HG03571 (cell line): ENCODE measurements around the gene RIIAD1.
"Not testable (repeated sequence)": the region's sequence is repeated elsewhere in the genome, so short reads cannot be mapped to it uniquely, and the experiment has no call there.

Experiments used
- ATAC-seq: cut with Tn5 transposase; IDR thresholded peaks from one replicate; pipeline ENCODE4 v1.9.1; 2021; ENCODE audit not compliant: unreplicated experiment

Gene RIIAD1

DNA sequence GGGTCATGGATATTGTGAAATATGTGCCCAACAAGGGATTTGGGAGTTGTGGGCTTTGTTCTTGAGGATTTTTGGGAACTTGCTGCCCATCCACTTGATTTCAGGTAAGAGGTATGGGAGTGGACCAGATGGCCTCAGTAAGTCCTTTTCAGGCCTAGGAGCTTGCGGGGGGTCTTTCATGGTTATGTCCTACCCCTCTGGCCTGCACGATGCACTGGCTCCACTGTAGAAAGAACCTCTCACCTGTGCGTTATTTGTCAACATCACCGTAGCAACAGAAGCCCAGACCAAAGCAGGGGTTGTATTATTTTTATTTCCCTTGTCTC lies 8.6 kb downstream of the RIIAD1 start:
- ATAC-seq: no peak

DNA sequence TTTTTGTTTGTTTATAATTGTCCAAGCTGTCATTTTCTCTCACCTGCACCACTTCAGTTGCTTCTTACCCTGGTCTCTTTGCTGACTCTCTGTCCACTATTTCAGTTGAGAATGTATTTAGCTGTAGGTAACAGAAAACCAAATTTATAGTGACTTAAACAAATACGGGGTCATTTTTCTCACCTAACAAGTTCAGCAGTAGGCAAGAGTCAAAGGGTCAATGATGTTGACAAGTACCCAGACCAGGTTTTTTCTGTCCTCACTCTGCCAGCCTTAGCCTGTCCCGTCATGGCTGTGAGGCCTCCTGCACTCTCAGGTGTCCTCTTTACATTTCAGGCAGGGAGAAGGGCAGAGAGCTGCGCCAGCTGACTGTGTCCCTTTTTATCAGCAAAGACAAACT lies 11.8 kb downstream of the RIIAD1 start:
- ATAC-seq: no peak

DNA sequence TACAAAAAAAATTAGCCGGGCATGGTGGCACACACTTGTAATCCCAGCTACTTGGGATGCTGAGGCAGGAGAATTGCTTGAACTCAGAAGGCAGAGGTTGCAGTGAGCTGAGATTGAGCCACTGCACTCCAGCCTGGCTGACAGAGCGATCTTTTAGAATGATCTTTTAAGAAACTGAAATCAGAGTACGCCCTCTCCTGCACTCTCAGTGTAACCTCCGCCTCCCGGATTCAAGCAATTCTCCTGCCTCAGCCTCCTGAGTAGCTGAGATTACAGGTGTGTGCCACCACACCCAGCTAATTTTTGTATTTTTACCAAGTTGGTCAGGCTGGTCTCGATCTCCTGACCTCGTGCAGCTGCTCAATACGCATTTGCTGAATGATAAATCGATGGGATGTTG lies 12.7 kb downstream of the RIIAD1 start:
- ATAC-seq: not testable (repeated sequence)

DNA sequence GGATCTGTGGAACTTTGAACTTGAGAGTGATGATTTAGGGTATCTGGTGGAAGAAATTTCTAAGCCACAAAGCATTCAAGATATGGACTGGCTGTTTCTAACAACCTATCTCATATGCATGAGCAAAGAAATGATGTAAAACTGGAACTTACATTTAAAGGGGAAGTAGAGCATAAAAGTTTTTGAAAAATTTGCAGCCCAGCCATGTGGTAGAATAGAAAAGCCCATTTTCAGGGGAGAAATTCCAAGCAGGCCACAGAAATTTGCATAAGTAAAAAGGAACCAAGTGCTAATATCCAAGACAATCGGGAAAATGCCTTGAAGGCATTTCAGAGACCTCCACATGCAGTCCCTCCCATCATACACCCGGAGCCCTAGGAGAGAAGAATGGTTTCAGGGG lies 15.7 kb downstream of the RIIAD1 start:
- no peak for ATAC-seq

DNA sequence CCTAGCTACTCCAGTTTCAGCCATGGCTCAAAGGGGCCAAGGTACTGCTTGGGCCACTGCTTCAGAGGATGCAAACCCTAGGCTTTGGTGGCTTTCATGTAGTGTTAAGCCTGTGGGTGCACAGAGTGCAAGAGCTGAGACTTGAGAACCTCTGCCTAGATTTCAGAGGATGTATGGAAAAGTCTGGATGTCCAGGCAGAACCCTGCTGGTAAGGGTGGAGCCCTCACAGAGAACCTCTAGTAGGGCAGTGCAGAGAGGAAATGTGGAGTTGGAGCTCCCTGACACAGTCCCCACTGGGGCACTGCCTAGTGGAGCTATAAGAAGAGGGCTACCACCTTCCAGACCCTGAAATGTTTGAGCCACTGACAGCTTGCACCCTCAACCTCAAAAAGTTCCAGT lies 16.2 kb downstream of the RIIAD1 start:
- ATAC-seq: no peak

DNA sequence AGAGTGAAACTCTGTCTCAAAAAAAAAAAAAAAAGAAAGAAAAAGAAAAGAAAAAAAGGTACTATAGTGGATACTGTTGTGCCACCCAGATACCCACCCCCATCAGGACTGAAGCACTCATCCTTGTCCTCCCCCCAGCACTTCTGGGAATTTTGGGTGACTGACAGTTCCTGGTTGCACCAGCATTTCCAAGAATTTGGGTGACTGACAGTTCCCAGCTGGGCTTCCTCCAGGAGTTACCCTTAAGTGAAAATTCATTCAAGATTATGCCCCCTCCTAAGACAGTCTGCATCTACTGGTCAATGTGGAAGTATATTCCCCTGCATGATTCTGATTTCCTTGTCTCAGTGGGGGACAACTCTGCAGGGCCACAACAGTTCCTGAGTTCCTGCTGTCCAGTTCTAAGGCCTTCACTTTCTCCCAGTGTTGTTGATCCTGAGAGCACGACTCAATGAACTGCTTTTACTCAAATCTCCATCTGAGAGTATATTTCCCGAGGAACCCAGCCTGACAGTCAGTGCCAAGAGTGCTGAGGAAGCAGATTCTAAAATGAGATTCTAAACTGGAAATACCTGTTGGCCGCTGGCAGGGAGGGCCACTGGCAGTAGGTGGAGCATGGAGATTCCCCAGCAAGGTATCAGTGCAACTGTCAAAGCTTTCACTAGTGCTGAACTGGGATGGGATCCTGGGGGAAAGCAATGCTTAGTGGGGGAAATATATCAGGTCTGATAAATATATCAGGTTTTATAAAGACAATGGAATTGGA lies 18.5 kb downstream of the RIIAD1 start:
- no peak for ATAC-seq

DNA sequence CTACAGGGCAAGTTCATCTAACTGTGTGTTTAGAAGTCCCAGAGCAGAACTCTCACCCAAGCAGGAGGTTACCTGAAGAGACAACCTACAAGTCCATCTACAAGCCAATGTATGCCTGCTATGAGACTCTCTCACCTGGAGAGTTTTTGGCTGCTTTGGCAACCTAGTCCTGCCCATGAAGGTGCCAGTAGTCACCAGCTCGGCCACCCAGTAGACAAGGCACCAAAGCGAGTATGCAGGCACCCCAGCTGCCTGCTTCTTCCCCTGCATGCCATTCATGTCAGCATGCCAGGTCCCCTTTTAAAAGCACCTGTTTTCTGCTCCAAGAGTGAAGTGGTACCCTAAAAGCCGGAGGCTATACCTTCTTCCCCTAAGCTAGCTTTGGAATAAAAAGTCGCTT lies 20.2 kb downstream of the RIIAD1 start:
- ATAC-seq: no peak

DNA sequence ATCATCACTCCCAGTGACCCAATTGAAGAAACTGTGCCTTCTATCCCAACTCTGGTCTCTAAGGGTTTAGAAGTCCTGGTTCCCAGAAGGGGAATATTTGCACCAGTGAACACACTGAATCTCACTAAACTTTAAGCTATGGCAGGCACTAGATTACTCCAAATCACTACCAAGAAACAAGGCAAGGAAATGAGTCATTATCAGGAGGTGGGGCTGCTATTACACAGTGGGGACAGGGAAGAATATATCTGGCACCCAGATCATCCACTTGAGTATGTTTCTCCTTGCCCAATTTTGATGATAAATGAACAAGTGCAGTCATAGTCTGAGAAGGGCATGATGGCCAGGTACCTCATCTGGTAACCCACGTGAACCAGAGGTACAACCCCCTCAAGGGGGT lies 35.0 kb downstream of the RIIAD1 start:
- ATAC-seq: no peak

DNA sequence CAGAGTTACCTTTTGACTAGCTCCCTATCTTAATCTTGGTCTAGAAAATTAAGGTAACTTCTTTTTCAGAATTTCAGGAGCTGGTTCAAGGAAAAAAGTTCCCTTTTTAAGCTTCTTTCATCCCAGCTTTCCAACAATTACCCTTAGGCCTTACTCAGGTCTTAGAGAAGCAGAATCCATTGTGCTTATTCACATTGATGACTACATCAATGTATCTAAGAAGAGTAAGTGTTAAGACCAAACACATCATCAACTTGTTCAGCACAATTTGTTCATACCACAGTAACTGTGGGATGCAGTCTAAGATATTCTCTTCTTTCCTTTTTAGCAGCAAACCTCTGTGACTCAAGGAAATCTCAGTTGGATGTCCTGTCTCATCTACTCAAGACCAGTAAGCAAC lies 37.9 kb downstream of the RIIAD1 start:
- ATAC-seq: no peak

DNA sequence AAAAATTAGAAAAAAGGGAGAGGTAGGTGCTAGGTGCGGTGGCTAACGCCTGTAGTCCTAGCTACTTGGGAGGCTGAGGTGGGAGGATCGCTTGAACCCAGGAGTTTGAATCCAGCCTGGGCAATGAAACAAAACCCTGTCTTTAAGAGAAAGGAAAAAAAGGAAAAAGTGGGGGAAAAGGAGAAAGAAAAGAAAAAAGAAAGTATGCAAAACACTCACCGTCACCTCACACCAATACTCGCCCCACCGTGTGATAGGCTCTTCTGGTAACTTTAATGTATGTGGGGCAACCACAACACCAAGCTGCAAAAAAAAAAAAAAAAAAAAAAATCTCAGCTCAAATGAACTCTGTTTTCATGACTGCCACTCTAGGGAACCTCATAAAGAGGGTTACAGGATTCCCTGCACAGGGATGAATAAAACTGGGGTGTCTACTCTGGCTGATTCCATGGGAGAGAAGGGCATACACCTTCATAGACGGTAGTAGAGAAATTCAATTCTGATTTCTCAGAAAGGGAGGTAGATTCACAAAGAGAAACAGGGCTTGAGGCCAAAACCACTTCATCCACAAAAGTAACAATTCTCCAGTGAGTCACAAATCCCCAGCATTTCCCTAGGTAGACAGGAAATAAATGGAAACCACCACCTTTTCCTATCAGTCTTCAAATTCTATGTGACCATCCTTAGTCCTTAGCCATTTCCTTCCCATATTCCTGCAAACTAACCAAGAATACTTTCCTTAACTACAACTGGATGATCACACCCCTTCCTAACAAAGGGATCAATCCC lies 39.5 kb downstream of the RIIAD1 start:
- ATAC-seq: no peak

DNA sequence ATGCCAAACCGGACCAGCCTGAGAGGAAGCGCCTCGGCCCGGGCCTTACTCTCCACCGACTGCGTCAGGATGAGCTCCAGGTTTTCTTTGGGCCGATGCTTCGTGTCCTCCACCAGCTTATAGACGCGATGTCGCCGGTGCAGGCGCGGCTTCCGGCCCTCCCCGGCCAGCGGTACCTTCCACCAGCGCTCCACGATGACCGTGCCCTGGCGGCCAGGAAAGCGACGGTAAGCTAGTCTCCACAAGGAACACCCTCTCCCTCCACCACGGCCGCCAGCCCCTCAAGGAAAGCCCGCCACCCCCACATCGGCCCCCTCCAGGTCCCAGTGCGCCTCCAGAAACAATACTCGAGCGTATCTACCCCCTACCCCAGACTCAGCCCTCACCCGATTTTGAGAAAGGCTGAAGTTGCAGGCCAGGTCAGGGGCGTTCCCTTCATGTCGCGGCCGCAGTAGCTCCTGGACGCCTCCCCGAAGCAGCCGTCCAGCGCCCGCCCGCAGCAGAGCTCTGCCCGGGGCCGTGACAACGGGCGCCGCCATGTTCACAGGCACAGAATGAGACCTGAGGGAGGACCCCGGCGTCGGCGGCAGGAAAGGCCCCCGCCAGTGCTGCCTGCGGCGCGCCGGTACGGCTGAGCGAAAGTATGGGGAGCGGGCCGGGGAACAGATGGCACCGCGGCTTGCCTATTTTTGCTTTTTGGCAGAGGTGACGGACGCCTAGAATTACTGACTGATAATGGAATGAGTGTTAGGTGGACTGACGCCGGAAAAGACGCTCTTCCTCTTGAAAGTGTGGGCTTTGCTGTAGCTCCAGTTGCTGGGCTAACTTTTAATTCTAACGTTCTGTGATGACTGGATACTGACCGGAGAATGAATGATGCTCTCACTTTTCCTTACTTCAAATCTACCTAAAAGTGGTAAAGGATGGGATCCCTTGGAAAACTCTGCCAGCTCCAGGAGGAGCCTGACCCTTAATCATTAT lies 41.9 kb downstream of the RIIAD1 start, which contains the start of gene MRPL9:
Gene MRPL9, minus strand, starts transcription at position 556 of the 981 bp plus-strand sequence. Its CDS starts 17 bp downstream, at position 539.
- ATAC-seq: peak; percentile 91

DNA sequence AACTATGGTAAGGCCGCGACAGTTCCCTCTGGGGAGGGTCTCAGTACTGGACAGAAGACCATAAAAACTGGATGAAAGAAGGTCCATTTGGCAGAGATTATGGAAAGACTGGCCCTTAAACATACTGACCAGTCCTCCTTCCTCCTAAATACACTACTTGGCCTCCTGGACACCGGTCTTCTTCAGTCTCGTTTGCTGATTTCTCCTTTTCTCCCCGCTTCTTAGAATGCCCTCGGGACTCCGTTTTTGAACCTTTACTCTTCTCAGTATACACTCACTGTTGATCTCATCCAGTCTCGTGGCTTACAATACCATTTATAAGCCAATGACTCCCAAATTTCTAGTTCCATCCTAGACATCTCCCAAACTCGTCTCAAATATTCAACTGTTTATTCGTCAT lies 42.7 kb downstream of the RIIAD1 start:
- ATAC-seq: no peak

DNA sequence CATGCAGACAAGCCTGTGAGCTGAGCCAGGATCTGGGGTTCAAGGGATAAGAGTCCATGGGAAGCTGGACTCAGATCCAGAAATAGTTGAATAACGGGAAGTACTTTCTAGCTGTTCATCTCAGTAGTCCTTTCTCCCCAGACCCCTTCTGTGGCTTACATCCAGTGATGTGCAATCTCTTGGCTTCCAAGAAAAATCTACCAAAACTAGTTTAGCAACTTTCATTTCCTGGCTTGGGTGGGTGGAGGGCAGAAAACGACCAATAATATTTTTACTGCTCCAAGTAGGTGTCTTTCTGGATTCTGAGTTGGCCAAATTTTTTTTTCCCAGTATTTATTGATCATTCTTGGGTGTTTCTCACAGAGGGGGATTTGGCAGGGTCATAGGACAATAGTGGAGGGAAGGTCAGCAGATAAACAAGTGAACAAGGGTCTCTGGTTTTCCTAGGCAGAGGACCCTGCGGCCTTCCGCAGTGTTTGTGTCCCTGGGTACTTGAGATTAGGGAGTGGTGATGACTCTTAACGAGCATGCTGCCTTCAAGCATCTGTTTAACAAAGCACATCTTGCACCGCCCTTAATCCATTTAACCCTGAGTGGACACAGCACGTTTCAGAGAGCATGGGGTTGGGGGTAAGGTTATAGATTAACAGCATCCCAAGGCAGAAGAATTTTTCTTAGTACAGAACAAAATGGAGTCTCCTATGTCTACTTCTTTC lies 47.2 kb downstream of the RIIAD1 start:
- not testable (repeated sequence) for ATAC-seq

DNA sequence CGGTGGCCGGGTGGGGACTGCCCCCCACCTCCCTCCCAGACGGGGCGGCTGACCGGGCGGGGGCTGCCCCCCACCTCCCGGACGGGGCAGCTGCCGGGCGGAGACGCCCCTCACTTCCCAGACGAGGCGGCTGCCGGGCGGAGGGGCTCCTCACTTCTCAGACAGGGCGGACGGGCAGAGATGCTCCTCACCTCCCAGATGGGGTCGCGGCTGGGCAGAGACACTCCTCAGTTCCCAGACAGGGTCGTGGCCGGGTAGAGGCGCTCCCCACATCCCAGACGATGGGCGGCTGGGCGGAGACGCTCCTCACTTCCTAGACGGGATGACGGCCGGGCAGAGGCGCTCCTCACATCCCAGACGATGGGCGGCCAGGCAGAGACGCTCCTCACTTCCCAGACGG lies 47.9 kb downstream of the RIIAD1 start:
- ATAC-seq: not testable (repeated sequence)

DNA sequence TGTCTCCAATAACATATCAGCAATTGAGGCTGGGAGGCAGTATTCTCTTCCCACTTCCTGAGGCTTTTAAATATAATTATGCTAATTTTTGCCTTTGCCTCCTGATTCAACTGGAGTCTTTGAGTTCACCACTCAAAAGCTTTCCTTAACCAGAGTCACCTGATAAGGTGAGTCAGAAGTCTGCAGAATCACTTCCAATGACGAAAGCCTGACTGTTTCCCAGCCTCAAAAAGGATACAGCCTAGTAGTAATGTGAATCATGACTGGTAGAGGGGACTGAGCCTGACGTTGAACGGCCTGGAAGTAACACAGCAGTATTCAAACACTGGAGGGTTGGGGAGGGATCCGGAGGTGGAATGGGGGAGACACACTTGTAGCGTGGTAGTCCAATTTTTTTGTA lies 52.4 kb downstream of the RIIAD1 start:
- ATAC-seq: no peak

DNA sequence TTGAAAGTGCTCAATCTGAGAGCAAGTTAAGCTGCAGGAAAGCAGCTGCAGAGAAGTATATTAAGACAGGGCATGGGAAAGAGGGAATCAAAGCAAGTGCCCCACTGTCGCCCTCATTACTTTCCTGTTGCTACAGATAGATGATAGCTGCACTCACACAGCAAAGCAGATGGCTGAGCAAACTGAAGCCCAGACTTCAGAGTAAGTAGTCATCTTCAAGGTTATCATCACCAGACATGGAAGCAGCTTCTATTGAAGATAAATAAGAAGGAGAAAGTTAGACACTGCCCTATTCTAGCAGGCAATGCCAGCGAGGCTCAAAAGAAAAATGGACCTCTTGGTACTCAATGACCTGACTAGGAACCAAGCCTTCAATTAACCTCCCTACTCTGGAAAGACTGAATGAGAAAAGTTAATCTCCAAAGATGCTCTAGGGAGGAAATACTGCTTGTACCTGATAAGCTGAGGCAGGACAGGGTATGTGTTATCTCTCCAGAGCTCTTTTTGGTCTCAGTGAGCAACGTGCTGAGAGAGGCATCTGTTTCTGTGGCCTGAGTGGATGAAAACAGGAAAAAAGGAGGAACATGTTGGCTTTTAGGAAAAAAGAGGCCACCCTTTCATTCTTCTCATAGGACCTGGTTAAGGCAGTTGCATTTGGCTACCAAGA lies 53.1 kb downstream of the RIIAD1 start:
- ATAC-seq: no peak

DNA sequence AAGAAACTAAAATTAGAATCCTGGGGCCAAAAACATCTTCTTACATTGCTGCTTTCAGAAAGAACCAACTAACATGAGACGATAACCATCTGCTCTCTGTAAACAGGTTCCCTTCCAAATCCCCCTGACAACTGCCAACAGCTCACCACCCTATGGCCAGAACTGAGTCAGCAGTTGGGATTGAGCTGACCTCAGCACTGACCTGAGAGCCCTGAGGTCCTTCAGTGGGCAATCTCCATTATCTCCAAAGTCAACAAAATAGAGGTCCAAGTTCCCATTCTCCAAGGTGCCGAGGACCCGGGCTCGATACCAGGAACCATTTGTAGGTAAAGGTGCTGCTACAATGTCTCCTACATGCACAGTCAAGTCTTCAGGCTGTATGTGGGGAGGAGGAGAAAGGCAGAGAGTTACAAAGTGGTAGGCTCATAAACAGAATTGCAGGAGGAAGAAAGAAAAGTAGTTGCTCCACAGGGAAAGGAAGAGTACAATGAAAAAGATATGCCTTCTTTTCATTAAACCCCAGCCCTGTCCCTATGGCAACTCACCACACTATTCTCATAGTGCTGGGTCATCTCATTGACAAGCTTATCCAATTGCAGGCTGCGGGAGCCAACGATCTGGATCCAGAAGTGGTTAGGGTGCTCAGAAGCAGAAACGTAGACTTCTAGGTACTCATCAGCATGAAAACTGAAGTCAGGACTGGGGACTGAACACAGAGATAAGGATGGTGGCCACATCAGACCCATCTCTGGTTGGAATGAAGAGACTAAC lies 54.8 kb downstream of the RIIAD1 start:
- no peak for ATAC-seq

DNA sequence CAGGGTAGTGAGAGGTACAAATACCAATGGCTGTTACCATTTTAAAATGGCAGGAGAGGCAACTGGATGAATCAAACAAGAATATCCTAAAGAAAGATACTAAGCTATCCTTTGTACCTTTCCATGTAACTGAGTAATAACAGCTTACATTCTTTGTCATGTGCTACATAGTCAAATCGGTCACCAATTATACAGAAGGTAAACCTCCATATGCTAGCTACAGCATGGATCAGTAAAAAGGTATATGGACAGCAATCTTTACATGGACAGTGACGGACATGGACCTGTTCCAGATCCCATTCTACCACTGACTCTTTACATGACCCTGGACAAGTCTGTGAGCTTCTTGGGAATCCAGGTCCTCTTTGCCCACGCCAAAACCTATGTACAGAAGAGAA lies 55.3 kb downstream of the RIIAD1 start:
- ATAC-seq: no peak

DNA sequence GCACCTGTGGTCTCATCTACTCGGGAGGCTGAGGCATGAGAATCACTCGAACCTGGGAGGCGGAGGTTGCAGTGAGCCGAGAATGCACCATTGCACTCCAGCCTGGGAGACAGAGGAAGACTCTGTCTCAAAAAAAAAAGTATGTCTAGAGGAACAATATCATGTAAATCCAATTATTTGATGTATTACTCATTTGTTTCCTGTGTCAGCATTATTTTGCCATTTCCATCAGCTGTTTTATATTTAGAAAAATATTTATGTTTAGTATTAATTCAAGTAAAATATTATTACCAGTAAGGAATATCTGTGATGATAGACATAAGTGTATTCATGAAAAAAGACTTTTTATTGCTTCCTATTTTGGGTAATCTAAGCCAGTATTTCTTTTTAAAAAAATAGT lies 56.0 kb downstream of the RIIAD1 start:
- no peak for ATAC-seq
